Lower leg skin (tissue), 4 donors: Measurements from ENCODE around the gene DAPK2. TPM values are rescaled to one million over a fixed set of nuclear protein-coding genes. Genes with fewer than 3 reads are reported as not detected.

Experiments used
- DNase-seq, 2 donors: peaks; one replicate each; pipeline ENCODE4 v3.0.0-alpha.2; 2019; ENCODE audit warnings: low spot score in 2 of 2
- H3K4me3 ChIP-seq: fragments of 200-600 bp; sonication (generic); 2 replicates; pipeline ENCODE4 v1.5.1; 2017; ENCODE audit warnings: mild to moderate bottlenecking, low read depth; ENCODE audit not compliant: poor library complexity, severe bottlenecking
- POLR2A ChIP-seq, 2 donors: fragments of 450-650 bp; IDR thresholded peaks; one replicate each; pipeline ENCODE4 v1.6.1; 2016 to 2017; ENCODE audit warnings: antibody characterized with exemption in 2 of 2, mild to moderate bottlenecking in 1 of 2, moderate library complexity in 1 of 2
- WGBS, 2 donors: methylation state at CpG; one replicate each; pipeline ENCODE4 v1.1.5; 2018; 5-methylcytosine and 5-hydroxymethylcytosine counted together
- intact Hi-C: fragments of 100-400 bp; cut with DNase I; formaldehyde crosslinking; loops from one replicate; pipeline ENCODE4 v1.15.0; 2023; ENCODE audit warnings: low total_unique reads
- total RNA-seq, 4 donors: library from RNA; depleted of rRNA; stranded (reverse); fragments of >200 nt; gene quantifications; one replicate each; pipeline ENCODE4 v1.1.0, GENCODE V29; 2016
- TF ChIP-seq, protein P1 (sequence below), 3 donors: fragments of 450-650 bp; IDR thresholded peaks; one replicate each; pipeline ENCODE4 v1.5.1; 2016; ENCODE audit warnings: antibody characterized with exemption in 3 of 3, mild to moderate bottlenecking in 3 of 3, moderate library complexity in 2 of 3

The DAPK2 gene
- total RNA-seq, 4 donors from 2014 or later, result 10.9 to 27.5 (median 13.3) TPM

DNA sequence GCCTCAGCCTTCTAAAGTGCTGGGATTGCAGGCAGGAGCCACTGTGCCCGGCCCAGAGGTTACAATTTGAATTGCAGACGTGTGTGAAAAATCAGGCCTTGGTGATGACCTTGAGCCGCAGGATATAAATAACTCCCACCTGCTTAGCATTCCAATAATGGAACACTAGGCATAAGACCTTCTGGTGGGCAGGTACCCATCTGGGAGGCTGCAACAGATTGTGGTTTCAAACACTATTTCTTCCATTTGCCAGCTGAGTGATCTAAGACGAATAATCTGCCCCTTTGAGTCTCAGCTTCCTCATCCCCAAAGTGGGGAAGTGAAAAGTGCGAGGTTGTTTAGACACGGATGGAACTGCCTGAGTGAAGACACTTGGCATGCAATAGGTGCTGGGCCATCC is 164.9 kb downstream of the DAPK2 start:
- DNase-seq, result no peak
- 81 to 92% methylated on average over 6 of the region's 6 CpGs for WGBS, 2 donors
- TF ChIP-seq, protein P1, sequence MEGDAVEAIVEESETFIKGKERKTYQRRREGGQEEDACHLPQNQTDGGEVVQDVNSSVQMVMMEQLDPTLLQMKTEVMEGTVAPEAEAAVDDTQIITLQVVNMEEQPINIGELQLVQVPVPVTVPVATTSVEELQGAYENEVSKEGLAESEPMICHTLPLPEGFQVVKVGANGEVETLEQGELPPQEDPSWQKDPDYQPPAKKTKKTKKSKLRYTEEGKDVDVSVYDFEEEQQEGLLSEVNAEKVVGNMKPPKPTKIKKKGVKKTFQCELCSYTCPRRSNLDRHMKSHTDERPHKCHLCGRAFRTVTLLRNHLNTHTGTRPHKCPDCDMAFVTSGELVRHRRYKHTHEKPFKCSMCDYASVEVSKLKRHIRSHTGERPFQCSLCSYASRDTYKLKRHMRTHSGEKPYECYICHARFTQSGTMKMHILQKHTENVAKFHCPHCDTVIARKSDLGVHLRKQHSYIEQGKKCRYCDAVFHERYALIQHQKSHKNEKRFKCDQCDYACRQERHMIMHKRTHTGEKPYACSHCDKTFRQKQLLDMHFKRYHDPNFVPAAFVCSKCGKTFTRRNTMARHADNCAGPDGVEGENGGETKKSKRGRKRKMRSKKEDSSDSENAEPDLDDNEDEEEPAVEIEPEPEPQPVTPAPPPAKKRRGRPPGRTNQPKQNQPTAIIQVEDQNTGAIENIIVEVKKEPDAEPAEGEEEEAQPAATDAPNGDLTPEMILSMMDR (IDR thresholded peaks at IDR 0.05), result no peak
- no peak overlapping the region for H3K4me3 ChIP-seq
- intact Hi-C loops, result loop anchor here (10.0 kb wide), 1 partner anchor 127 kb away; no protein-coding TSS in a partner anchor

DNA sequence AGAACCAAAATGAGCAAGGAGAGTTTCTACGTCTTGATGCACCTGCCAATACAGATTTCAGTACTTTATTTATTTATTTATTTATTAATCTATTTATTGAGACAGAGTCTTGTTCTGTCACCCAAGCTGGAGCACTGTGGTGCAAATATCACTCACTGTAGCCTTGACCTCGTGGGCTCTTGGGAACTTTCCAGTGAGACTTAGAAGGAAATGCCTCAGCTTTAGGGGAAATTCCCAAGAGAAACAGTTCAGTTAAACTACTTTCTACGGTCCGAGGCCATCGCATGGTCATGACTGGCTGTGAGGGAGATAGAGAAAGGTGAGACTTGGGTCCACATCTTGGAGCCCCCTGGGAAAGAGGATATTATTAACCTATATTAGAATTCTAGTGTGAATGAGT is 165.5 kb downstream of the DAPK2 start:
- TF ChIP-seq POLR2A (IDR thresholded peaks at IDR 0.05), result no peak
- TF ChIP-seq, protein P1 (IDR thresholded peaks at IDR 0.05), result no peak
- no peak overlapping the region for H3K4me3 ChIP-seq
- 62 to 68% methylated on average over 5 of the region's 5 CpGs for WGBS, 2 donors
- intact Hi-C loops, result loop anchor here (10.0 kb wide), 1 partner anchor 126 kb away; no protein-coding TSS in a partner anchor
- no peak for DNase-seq

DNA sequence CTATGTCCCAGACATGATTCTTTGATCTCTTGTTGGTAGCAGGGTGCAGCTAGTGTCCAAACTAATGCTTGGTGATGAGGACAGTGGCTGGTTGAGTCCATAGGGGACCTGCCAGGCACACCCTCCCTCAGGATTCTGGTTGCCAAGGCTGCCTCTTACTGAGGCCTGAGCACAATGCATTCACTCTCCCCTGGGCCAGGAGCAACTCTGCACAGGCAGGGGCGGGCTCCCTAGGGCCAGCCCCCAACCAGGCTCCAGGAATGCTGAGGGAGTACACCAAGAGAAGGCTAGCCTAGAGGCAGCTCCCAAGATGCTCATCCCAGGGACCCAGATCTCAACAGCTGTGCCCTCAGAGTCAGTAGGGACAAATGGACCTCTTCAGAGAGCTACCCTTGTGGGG is 166.3 kb downstream of the DAPK2 start:
- intact Hi-C loops, result loop anchor here (10.0 kb wide), 1 partner anchor 125 kb away; no protein-coding TSS in a partner anchor
- no peak overlapping the region for H3K4me3 ChIP-seq
- 80 to 100% methylated on average over 1 of the region's 1 CpG for WGBS, 2 donors
- DNase-seq, result no peak
- TF ChIP-seq, protein P1 (IDR thresholded peaks at IDR 0.05), result no peak
- TF ChIP-seq POLR2A (IDR thresholded peaks at IDR 0.05), result no peak

DNA sequence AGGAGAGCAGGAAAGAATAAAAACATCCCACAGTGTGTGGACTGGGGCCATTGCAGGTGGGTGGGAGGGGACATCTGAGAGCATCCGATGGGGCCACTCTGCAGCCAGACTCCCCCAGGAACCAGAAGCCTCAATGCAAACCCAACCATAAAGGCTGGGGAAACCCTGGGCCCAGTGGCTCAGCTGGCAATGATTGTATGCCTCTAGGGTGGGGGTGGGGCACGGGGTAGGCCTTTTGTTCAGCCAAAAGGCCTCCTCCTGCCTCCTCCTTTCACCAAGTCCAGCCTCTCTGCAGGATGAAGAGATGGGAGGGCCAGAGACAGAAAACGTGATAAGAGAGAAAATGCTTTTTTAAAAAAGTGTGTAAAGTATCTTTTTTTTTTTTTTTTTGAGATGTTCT is 167.1 kb downstream of the DAPK2 start:
- no peak for DNase-seq
- H3K4me3 ChIP-seq, result no peak overlapping the region
- no peak for TF ChIP-seq POLR2A (IDR thresholded peaks at IDR 0.05)
- 56 to 60% methylated on average over 3 of the region's 3 CpGs for WGBS, 2 donors
- intact Hi-C loops, result no loop called here

DNA sequence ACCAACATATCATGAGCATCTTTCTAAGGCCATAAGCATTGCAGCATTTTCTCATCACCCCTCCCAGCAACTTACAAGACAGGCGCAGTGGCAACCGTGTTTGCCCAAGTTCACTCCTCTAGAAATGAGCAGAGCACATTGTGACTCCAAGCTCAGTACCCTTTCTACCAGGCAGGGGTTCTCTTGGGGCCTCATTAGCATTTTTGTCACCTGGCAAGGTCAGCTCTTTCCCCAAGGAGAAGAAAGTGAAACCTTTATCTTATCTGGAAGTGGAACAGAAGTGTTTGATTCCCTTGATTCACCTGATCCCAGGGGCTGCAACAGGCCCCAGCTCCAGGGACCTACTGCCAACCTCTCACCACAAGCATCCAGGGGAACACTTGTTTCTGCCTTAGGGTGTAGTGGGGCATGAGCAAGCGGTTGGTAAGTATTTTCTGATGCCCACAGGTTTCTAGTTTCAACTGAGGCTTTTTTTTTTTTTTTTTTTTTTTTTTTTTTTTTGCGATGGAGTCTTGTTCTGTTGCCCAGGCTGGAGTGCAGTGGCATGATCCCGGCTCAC is 168.5 kb downstream of the DAPK2 start:
- intact Hi-C loops, result no loop called here
- DNase-seq, result no peak
- WGBS, 2 donors, result 80 to 86% methylated on average over 5 of the region's 5 CpGs
- TF ChIP-seq, protein P1 (IDR thresholded peaks at IDR 0.05), result no peak
- TF ChIP-seq POLR2A (IDR thresholded peaks at IDR 0.05), result no peak
- H3K4me3 ChIP-seq, result no peak overlapping the region

DNA sequence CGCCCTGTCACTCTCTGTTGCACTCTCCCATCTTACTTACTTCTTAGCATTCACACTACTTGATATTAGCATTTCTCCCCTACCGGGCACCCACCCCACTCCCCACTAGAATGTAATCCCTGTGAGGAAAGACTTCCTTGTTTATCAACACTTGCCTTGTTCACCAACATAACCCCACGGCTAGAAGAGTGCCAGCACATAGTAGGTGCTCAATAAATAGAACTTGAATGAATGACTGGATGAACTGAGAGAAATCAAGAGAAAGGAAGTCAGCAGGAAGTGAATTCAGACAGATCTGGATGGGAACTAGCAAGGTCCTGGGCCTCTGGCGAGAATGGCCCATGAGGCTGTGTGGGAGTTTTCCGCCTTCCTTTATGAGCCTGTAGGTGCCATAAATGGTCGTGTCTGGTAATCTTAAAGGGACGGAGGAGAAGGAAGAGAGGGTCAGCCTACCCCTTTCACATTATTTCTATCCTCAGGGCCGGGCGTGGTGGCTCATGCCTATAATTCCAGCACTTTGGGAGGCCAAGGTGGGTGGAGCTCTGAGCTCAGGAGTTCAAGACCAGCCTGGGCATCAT is 170.1 kb downstream of the DAPK2 start:
- no peak for DNase-seq
- intact Hi-C loops, result no loop called here
- TF ChIP-seq, protein P1 (IDR thresholded peaks at IDR 0.05), result no peak
- no peak for TF ChIP-seq POLR2A (IDR thresholded peaks at IDR 0.05)
- H3K4me3 ChIP-seq, result no peak overlapping the region
- WGBS, 2 donors, result 50 to 54% methylated on average over 9 of the region's 9 CpGs
